ENCODE measurements around the gene SPINK14.

Gene SPINK14

GRCh38 chr5:148201151-148201550 is 32.8 kb downstream of the SPINK14 start:
- no peak for DNase-seq (ENCODE audit: low read depth in 2 of 2)

GRCh38 chr5:148202531-148203203 is 34.3 kb downstream of the SPINK14 start, which contains the start of gene SPINK6:
Gene SPINK6 (plus strand): TSS chr5:148203042. CDS start chr5:148203097, 55 bp downstream.
- no peak for DNase-seq (ENCODE audit: low read depth in 2 of 2)

GRCh38 chr5:148205044-148205806 is 36.9 kb downstream of the SPINK14 start:
- no peak for DNase-seq (ENCODE audit: low read depth in 2 of 2)

- DNase-seq (ENCODE audit: low read depth in 2 of 2): no peak
These were observed 37.5 kb downstream of the SPINK14 start for GRCh38 chr5:148205865-148206264.

GRCh38 chr5:148206620-148207019 is 38.3 kb downstream of the SPINK14 start:
- DNase-seq (ENCODE audit: low read depth in 2 of 2): no peak

GRCh38 chr5:148208226-148208625 is 39.9 kb downstream of the SPINK14 start:
- no peak for DNase-seq (ENCODE audit: low read depth in 2 of 2)

- DNase-seq (ENCODE audit: low read depth in 2 of 2): no peak
These were observed 40.9 kb downstream of the SPINK14 start for GRCh38 chr5:148209151-148209770.

- DNase-seq (ENCODE audit: low read depth in 2 of 2): no peak
These were observed 46.4 kb downstream of the SPINK14 start for GRCh38 chr5:148214665-148215185.

- no peak for DNase-seq (ENCODE audit: low read depth in 2 of 2)
These were observed 53.2 kb downstream of the SPINK14 start for GRCh38 chr5:148221508-148221907.

- no peak for DNase-seq (ENCODE audit: low read depth in 2 of 2)
These were observed 55.9 kb downstream of the SPINK14 start for GRCh38 chr5:148224117-148224742.

Measured in stimulated activated CD8-positive, alpha-beta memory T cell treated with anti-CD3 and anti-CD28 coated beads, Interleukin-7, amount 100 ng/mL, for 4 hours (primary cell).